Endodermal cell (in vitro differentiated cells): ENCODE data around the gene EME2. TPM values are rescaled to one million over a fixed set of nuclear protein-coding genes. Genes with fewer than 3 reads are reported as not detected.

ENCODE experiments used
- DNase-seq: peaks from one replicate; pipeline ENCODE4 v3.0.0-alpha.2; 2017
- H3K27ac ChIP-seq: 2 replicates; pipeline ENCODE4 v1.5.1; 2013; ENCODE audit warnings: mild to moderate bottlenecking, low read depth, low read length, moderate library complexity
- H3K27me3 ChIP-seq: 2 replicates; pipeline ENCODE4 v1.6.1; 2013; ENCODE audit warnings: mild to moderate bottlenecking, low read length, moderate library complexity; ENCODE audit not compliant: insufficient read depth, control insufficient read depth, poor library complexity, severe bottlenecking
- H3K36me3 ChIP-seq: 2 replicates; pipeline ENCODE4 v1.7.0; 2013; ENCODE audit warnings: mild to moderate bottlenecking, low read length, moderate library complexity; ENCODE audit not compliant: control insufficient read depth, insufficient read depth
- H3K4me1 ChIP-seq: one replicate; pipeline ENCODE4 v1.7.0; 2013; ENCODE audit warnings: low read length; ENCODE audit not compliant: control insufficient read depth, insufficient read depth
- H3K4me3 ChIP-seq: 2 replicates; pipeline ENCODE4 v1.5.1; 2013; ENCODE audit warnings: mild to moderate bottlenecking, low read length, moderate library complexity
- H3K9ac ChIP-seq: 2 replicates; pipeline ENCODE4 v1.6.1; 2013; ENCODE audit warnings: mild to moderate bottlenecking, low read length, moderate library complexity; ENCODE audit not compliant: poor library complexity, severe bottlenecking; ENCODE audit errors: extremely low read depth
- H3K9me3 ChIP-seq: 2 replicates; pipeline ENCODE4 v1.6.1; 2013; ENCODE audit warnings: mild to moderate bottlenecking, low read length, moderate library complexity; ENCODE audit not compliant: control insufficient read depth
- H3K27ac Mint-ChIP-seq: 2 replicates; pipeline ENCODE4 v1.8.0; 2020; ENCODE audit warnings: mixed read lengths
- H3K27me3 Mint-ChIP-seq: 2 replicates; pipeline ENCODE4 v1.8.0; 2021; ENCODE audit warnings: mild to moderate bottlenecking, mixed read lengths; ENCODE audit not compliant: insufficient read depth
- H3K36me3 Mint-ChIP-seq: 2 replicates; pipeline ENCODE4 v1.8.0; 2020; ENCODE audit warnings: low read depth, mixed read lengths
- H3K4me1 Mint-ChIP-seq: 2 replicates; pipeline ENCODE4 v1.8.0; 2020; ENCODE audit warnings: mixed read lengths
- H3K4me3 Mint-ChIP-seq: 2 replicates; pipeline ENCODE4 v1.8.0; 2020; ENCODE audit warnings: mild to moderate bottlenecking, moderate library complexity, mixed read lengths
- H3K9me3 Mint-ChIP-seq: 2 replicates; pipeline ENCODE4 v1.8.0; 2020; ENCODE audit warnings: mild to moderate bottlenecking, mixed read lengths
- WGBS, 2 experiments: methylation state at CpG; one replicate each; pipeline versions ENCODE4 v1.1.5 to v1.1.7; 2013; ENCODE audit warnings: missing lambda C conversion rate in 2 of 2, mixed read lengths in 1 of 2; ENCODE audit not compliant: insufficient coverage in 1 of 2, insufficient read length in 1 of 2; 5-methylcytosine and 5-hydroxymethylcytosine counted together
- total RNA-seq, 2 donors: library from RNA; stranded (reverse); fragmentation: NEBNext Ultra II Directional in 1 of 2; extraction: Animal tissue kit (Norgen Biotek cat#: 25700) in 1 of 2; gene quantifications; 2 replicates in 1 of 2; 3 replicates in 1 of 2; pipeline ENCODE4 v1.2.1, GENCODE V29; 2021
- TF ChIP-seq, protein P1 (sequence below): fragments of 200-600 bp; sonication (generic); conservative IDR thresholded peaks from 2 replicates; pipeline ENCODE4 v1.5.0; 2021; ENCODE audit warnings: antibody characterized with exemption, mild to moderate bottlenecking

EME2 gene
- total RNA-seq, 2 donors from 2014 or later, result 34.3 to 64.3 TPM

DNA sequence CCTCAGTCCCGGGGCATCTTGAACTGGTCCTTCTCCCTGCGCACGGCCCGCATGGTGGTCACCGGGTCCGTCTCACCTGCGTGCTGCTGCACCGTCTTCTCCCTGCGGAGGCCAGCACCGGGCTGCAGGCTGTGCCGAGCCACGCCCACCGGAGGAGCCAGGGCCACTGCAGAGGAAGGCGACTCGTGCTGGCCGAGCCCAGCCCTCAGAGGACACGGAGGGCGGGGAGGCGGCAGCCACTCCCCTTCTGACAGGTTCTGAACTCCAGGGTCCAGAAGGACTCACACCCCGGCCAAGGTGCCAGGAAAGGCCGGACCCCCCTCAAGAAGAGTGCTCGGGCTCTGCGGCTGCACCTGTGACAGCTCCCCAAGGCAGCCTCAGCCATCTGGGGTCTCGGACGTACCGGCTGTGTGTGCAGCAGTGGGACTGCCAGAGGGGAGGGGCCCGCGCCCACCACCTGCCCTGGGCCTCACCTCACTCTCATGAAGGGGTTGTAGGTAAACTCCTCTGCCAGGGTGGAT lies 36.7 kb downstream of the EME2 start:
- Histone ChIP-seq H3K4me1 (no peaks in the 10 kb centered on the region), H3K36me3 (peaks cover 18% of the 10 kb centered on the region), H3K9ac (no peak overlapping the region), H3K9me3 (no peaks in the 10 kb centered on the region), H3K27me3 (no peaks in the 10 kb centered on the region), H3K27ac (no peak overlapping the region), H3K4me3 (no peak overlapping the region)
- no peak overlapping the region for H3K27ac Mint-ChIP-seq
- DNase-seq, result peak; percentile 83
- WGBS, 2 experiments, result 77 to 83% methylated on average over 16 to 28 of the region's 28 CpGs
- H3K9me3 Mint-ChIP-seq, result peaks cover 18% of the 10 kb centered on the region
- TF ChIP-seq, protein P1, sequence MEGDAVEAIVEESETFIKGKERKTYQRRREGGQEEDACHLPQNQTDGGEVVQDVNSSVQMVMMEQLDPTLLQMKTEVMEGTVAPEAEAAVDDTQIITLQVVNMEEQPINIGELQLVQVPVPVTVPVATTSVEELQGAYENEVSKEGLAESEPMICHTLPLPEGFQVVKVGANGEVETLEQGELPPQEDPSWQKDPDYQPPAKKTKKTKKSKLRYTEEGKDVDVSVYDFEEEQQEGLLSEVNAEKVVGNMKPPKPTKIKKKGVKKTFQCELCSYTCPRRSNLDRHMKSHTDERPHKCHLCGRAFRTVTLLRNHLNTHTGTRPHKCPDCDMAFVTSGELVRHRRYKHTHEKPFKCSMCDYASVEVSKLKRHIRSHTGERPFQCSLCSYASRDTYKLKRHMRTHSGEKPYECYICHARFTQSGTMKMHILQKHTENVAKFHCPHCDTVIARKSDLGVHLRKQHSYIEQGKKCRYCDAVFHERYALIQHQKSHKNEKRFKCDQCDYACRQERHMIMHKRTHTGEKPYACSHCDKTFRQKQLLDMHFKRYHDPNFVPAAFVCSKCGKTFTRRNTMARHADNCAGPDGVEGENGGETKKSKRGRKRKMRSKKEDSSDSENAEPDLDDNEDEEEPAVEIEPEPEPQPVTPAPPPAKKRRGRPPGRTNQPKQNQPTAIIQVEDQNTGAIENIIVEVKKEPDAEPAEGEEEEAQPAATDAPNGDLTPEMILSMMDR, result peak; percentile 25
- peaks cover 58% of the 10 kb centered on the region for H3K36me3 Mint-ChIP-seq
- no peaks in the 10 kb centered on the region for H3K27me3 Mint-ChIP-seq
- no peak overlapping the region for H3K4me3 Mint-ChIP-seq
- H3K4me1 Mint-ChIP-seq, result no peaks in the 10 kb centered on the region

DNA sequence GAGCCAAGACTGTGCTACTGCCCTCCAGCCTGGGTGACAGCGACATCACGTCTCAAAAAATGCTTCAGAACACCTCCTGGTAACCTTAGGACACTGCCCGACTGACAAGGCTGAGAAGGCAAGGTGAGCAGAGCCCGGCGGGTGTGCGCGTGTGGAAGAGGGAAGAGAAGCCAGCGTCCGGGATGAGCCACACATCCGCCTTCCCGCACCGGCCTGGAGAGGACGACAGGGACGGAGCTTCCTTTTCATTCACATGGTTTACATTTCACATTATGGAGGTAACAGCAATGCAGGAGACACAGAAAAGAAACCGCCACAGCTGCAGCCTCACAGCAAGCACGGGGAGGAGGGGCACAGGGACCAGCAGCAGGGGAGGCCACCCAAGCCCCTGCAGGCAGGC lies 37.5 kb downstream of the EME2 start:
- H3K4me1 ChIP-seq, result no peaks in the 10 kb centered on the region
- H3K36me3 Mint-ChIP-seq, result peaks cover 59% of the 10 kb centered on the region
- no peak overlapping the region for H3K4me3 ChIP-seq
- no peak overlapping the region for H3K9ac ChIP-seq
- no peak overlapping the region for H3K27ac Mint-ChIP-seq
- no peaks in the 10 kb centered on the region for H3K9me3 ChIP-seq
- no peaks in the 10 kb centered on the region for H3K27me3 Mint-ChIP-seq
- no peak for DNase-seq
- H3K4me1 Mint-ChIP-seq, result no peaks in the 10 kb centered on the region
- H3K36me3 ChIP-seq, result peaks cover 21% of the 10 kb centered on the region
- no peak overlapping the region for H3K4me3 Mint-ChIP-seq
- TF ChIP-seq, protein P1, result no peak
- WGBS, 2 experiments, result 94 to 97% methylated on average over 9 to 16 of the region's 16 CpGs
- no peak overlapping the region for H3K27ac ChIP-seq
- no peaks in the 10 kb centered on the region for H3K27me3 ChIP-seq
- peaks cover 18% of the 10 kb centered on the region for H3K9me3 Mint-ChIP-seq

DNA sequence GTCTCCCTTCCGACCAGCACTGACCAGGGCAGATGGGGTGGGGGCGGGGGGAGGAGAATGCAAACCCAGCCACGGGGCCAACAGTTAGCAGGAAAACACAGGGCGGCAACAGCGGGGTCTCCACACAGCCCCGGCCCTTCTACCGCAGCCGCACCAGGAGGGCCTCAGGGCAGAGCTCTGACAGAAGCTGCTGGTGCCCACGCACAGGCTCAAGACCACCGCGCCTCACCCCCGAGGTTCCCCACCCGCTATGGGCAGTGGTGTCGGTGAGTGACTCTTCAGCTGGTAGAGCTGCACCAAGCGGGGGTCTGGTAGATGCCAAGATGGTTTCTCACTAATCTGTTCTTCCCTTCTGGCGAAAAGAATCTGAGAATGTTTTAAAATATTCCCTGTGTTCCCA lies 37.9 kb downstream of the EME2 start:
- no peak overlapping the region for H3K27ac Mint-ChIP-seq
- TF ChIP-seq, protein P1, result no peak
- Histone ChIP-seq H3K36me3 (peaks cover 25% of the 10 kb centered on the region), H3K27me3 (no peaks in the 10 kb centered on the region), H3K9ac (no peak overlapping the region), H3K4me3 (no peak overlapping the region), H3K9me3 (no peaks in the 10 kb centered on the region), H3K27ac (no peak overlapping the region), H3K4me1 (no peaks in the 10 kb centered on the region)
- WGBS, 2 experiments, result 93 to 95% methylated on average over 13 to 16 of the region's 16 CpGs
- H3K9me3 Mint-ChIP-seq, result peaks cover 17% of the 10 kb centered on the region
- no peak for DNase-seq
- no peaks in the 10 kb centered on the region for H3K27me3 Mint-ChIP-seq
- H3K4me3 Mint-ChIP-seq, result no peak overlapping the region
- H3K36me3 Mint-ChIP-seq, result peaks cover 59% of the 10 kb centered on the region
- no peaks in the 10 kb centered on the region for H3K4me1 Mint-ChIP-seq
